Measurements from ENCODE around the gene RPS6KA4.

- TF ChIP-seq, protein P1, sequence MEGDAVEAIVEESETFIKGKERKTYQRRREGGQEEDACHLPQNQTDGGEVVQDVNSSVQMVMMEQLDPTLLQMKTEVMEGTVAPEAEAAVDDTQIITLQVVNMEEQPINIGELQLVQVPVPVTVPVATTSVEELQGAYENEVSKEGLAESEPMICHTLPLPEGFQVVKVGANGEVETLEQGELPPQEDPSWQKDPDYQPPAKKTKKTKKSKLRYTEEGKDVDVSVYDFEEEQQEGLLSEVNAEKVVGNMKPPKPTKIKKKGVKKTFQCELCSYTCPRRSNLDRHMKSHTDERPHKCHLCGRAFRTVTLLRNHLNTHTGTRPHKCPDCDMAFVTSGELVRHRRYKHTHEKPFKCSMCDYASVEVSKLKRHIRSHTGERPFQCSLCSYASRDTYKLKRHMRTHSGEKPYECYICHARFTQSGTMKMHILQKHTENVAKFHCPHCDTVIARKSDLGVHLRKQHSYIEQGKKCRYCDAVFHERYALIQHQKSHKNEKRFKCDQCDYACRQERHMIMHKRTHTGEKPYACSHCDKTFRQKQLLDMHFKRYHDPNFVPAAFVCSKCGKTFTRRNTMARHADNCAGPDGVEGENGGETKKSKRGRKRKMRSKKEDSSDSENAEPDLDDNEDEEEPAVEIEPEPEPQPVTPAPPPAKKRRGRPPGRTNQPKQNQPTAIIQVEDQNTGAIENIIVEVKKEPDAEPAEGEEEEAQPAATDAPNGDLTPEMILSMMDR (IDR thresholded peaks at IDR 0.05): no peak
- no peak for TF ChIP-seq POLR2A (IDR thresholded peaks at IDR 0.05)
These were observed 23.6 kb downstream of the RPS6KA4 start for GRCh38 chr11:64382586-64382985.
